Endodermal cell (in vitro differentiated cells): ENCODE data around the gene EIF4G3. TPM values are rescaled to one million over a fixed set of nuclear protein-coding genes. Genes with fewer than 3 reads are reported as not detected.

ENCODE experiments used
- DNase-seq: peaks from one replicate; pipeline ENCODE4 v3.0.0-alpha.2; 2017
- H3K27ac ChIP-seq: 2 replicates; pipeline ENCODE4 v1.5.1; 2013; ENCODE audit warnings: mild to moderate bottlenecking, low read depth, low read length, moderate library complexity
- H3K27me3 ChIP-seq: 2 replicates; pipeline ENCODE4 v1.6.1; 2013; ENCODE audit warnings: mild to moderate bottlenecking, low read length, moderate library complexity; ENCODE audit not compliant: insufficient read depth, control insufficient read depth, poor library complexity, severe bottlenecking
- H3K36me3 ChIP-seq: 2 replicates; pipeline ENCODE4 v1.7.0; 2013; ENCODE audit warnings: mild to moderate bottlenecking, low read length, moderate library complexity; ENCODE audit not compliant: control insufficient read depth, insufficient read depth
- H3K4me1 ChIP-seq: one replicate; pipeline ENCODE4 v1.7.0; 2013; ENCODE audit warnings: low read length; ENCODE audit not compliant: control insufficient read depth, insufficient read depth
- H3K4me3 ChIP-seq: 2 replicates; pipeline ENCODE4 v1.5.1; 2013; ENCODE audit warnings: mild to moderate bottlenecking, low read length, moderate library complexity
- H3K9ac ChIP-seq: 2 replicates; pipeline ENCODE4 v1.6.1; 2013; ENCODE audit warnings: mild to moderate bottlenecking, low read length, moderate library complexity; ENCODE audit not compliant: poor library complexity, severe bottlenecking; ENCODE audit errors: extremely low read depth
- H3K9me3 ChIP-seq: 2 replicates; pipeline ENCODE4 v1.6.1; 2013; ENCODE audit warnings: mild to moderate bottlenecking, low read length, moderate library complexity; ENCODE audit not compliant: control insufficient read depth
- H3K27ac Mint-ChIP-seq: 2 replicates; pipeline ENCODE4 v1.8.0; 2020; ENCODE audit warnings: mixed read lengths
- H3K27me3 Mint-ChIP-seq: 2 replicates; pipeline ENCODE4 v1.8.0; 2021; ENCODE audit warnings: mild to moderate bottlenecking, mixed read lengths; ENCODE audit not compliant: insufficient read depth
- H3K36me3 Mint-ChIP-seq: 2 replicates; pipeline ENCODE4 v1.8.0; 2020; ENCODE audit warnings: low read depth, mixed read lengths
- H3K4me1 Mint-ChIP-seq: 2 replicates; pipeline ENCODE4 v1.8.0; 2020; ENCODE audit warnings: mixed read lengths
- H3K4me3 Mint-ChIP-seq: 2 replicates; pipeline ENCODE4 v1.8.0; 2020; ENCODE audit warnings: mild to moderate bottlenecking, moderate library complexity, mixed read lengths
- H3K9me3 Mint-ChIP-seq: 2 replicates; pipeline ENCODE4 v1.8.0; 2020; ENCODE audit warnings: mild to moderate bottlenecking, mixed read lengths
- WGBS, 2 experiments: methylation state at CpG; one replicate each; pipeline versions ENCODE4 v1.1.5 to v1.1.7; 2013; ENCODE audit warnings: missing lambda C conversion rate in 2 of 2, mixed read lengths in 1 of 2; ENCODE audit not compliant: insufficient coverage in 1 of 2, insufficient read length in 1 of 2; 5-methylcytosine and 5-hydroxymethylcytosine counted together
- total RNA-seq, 2 donors: library from RNA; stranded (reverse); fragmentation: NEBNext Ultra II Directional in 1 of 2; extraction: Animal tissue kit (Norgen Biotek cat#: 25700) in 1 of 2; gene quantifications; 2 replicates in 1 of 2; 3 replicates in 1 of 2; pipeline ENCODE4 v1.2.1, GENCODE V29; 2021
- TF ChIP-seq, protein P1 (sequence below): fragments of 200-600 bp; sonication (generic); conservative IDR thresholded peaks from 2 replicates; pipeline ENCODE4 v1.5.0; 2021; ENCODE audit warnings: antibody characterized with exemption, mild to moderate bottlenecking

The EIF4G3 gene
- total RNA-seq, 2 donors from 2014 or later: 101 to 103 TPM

DNA sequence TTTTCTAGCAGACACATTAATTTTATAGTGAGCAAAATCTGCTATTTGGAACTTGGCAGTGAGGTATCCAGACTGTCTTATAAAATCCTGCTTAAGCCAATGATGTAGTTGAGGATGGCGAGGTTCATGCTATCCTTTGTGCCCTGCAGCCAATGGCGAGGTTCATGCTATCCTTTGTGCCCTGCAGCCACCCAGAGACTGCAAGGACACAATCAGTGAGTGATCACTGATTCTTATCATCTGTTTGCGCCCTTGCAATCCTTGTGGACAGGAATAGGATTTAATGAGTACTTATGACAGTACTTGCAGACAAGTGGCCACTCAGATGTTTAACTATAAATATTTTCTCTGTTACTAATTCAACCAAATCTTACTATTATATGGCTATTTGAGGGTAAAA is 112.6 kb downstream of the EIF4G3 start:
- TF ChIP-seq, protein P1, sequence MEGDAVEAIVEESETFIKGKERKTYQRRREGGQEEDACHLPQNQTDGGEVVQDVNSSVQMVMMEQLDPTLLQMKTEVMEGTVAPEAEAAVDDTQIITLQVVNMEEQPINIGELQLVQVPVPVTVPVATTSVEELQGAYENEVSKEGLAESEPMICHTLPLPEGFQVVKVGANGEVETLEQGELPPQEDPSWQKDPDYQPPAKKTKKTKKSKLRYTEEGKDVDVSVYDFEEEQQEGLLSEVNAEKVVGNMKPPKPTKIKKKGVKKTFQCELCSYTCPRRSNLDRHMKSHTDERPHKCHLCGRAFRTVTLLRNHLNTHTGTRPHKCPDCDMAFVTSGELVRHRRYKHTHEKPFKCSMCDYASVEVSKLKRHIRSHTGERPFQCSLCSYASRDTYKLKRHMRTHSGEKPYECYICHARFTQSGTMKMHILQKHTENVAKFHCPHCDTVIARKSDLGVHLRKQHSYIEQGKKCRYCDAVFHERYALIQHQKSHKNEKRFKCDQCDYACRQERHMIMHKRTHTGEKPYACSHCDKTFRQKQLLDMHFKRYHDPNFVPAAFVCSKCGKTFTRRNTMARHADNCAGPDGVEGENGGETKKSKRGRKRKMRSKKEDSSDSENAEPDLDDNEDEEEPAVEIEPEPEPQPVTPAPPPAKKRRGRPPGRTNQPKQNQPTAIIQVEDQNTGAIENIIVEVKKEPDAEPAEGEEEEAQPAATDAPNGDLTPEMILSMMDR: no peak
- no peaks in the 10 kb centered on the region for H3K9me3 Mint-ChIP-seq
- H3K9me3 ChIP-seq: no peaks in the 10 kb centered on the region
- no peak overlapping the region for H3K4me3 ChIP-seq
- H3K27ac ChIP-seq: no peak overlapping the region
- no peaks in the 10 kb centered on the region for H3K27me3 ChIP-seq
- H3K4me1 ChIP-seq: no peaks in the 10 kb centered on the region
- no peak overlapping the region for H3K27ac Mint-ChIP-seq
- H3K27me3 Mint-ChIP-seq: no peaks in the 10 kb centered on the region
- no peak for DNase-seq
- peaks cover 11% of the 10 kb centered on the region for H3K4me1 Mint-ChIP-seq
- H3K9ac ChIP-seq: no peak overlapping the region
- H3K36me3 ChIP-seq: no peaks in the 10 kb centered on the region
- WGBS, 2 experiments: 97 to 100% methylated on average over 2 to 3 of the region's 3 CpGs
- H3K36me3 Mint-ChIP-seq: peaks cover 10% of the 10 kb centered on the region
- no peak overlapping the region for H3K4me3 Mint-ChIP-seq

DNA sequence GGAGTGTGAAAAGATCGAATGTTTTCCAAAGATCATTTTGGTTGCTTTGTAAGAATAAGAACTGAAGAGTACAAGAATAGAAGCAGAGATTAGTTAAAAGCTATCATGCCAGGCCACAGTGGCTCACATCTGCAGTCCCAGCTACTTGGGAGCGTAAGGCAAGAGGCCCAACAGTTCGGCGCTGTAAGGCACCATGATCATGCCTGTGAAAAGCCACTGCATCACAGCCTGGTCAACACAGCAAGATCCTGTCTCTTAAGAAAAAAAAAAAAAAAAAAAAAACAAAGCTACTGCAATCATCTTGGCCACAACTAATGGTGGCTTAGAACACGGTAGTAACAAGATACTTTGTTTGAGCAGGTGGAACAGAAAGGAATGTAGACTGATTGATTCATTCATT is 116.2 kb downstream of the EIF4G3 start:
- peak overlapping the region; percentile 41 for H3K27ac Mint-ChIP-seq

DNA sequence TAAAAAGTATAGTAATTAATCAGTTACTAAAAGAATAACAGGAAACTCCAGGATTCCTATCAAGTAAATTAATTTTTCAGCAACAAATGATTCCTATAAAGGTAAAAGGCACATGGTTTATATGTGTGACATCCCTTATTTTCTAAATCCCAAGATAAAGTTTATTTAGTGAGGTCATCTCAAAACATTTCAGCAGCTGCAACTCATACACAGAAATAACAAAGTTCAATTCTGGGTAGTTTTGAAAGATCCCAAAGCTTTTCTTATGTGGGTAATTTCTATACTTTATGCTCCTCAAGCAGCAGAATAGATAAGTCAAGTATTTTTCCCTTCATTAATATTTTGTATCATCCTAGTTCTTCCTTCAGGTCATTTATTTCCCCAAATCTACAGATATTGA is 117.7 kb downstream of the EIF4G3 start:
- H3K4me1 ChIP-seq: peaks cover 2% of the 10 kb centered on the region
- Mint-ChIP-seq H3K27me3 (no peaks in the 10 kb centered on the region), H3K4me3 (no peak overlapping the region), H3K36me3 (peaks cover 15% of the 10 kb centered on the region), H3K4me1 (peaks cover 44% of the 10 kb centered on the region), H3K9me3 (peaks cover 5% of the 10 kb centered on the region), H3K27ac (no peak overlapping the region)
- no peak for DNase-seq
- H3K27ac ChIP-seq: no peak overlapping the region
- H3K27me3 ChIP-seq: no peaks in the 10 kb centered on the region
- H3K36me3 ChIP-seq: no peaks in the 10 kb centered on the region
- H3K9me3 ChIP-seq: peaks cover 7% of the 10 kb centered on the region
- H3K4me3 ChIP-seq: no peak overlapping the region
- TF ChIP-seq, protein P1: no peak
- H3K9ac ChIP-seq: no peak overlapping the region

More for the DNA sequence above, 116.2 kb downstream of the EIF4G3 start:
- Mint-ChIP-seq H3K4me3 (no peak overlapping the region), H3K36me3 (peaks cover 9% of the 10 kb centered on the region), H3K27me3 (no peaks in the 10 kb centered on the region), H3K4me1 (peaks cover 39% of the 10 kb centered on the region), H3K9me3 (no peaks in the 10 kb centered on the region)
- no peaks in the 10 kb centered on the region for H3K27me3 ChIP-seq
- 93 to 100% methylated on average over 4 to 5 of the region's 5 CpGs for WGBS, 2 experiments
- no peak overlapping the region for H3K9ac ChIP-seq
- TF ChIP-seq, protein P1: no peak
- no peak overlapping the region for H3K4me3 ChIP-seq
- peaks cover 2% of the 10 kb centered on the region for H3K4me1 ChIP-seq
- no peak overlapping the region for H3K27ac ChIP-seq
- DNase-seq: no peak
- no peaks in the 10 kb centered on the region for H3K9me3 ChIP-seq
- H3K36me3 ChIP-seq: no peaks in the 10 kb centered on the region
